ENCODE measurements around the gene AFG1L. TPM values are rescaled to one million over a fixed set of nuclear protein-coding genes. Genes with fewer than 3 reads are reported as not detected.

AFG1L gene
- 2.4 TPM for polyA plus RNA-seq (2012; ENCODE audit: insufficient read length, low read depth)

- TF ChIP-seq SIN3A (IDR thresholded peaks at IDR 0.05; ENCODE audit: borderline replicate concordance, insufficient read depth, low read length), result no peak
- peak; percentile 84 for TF ChIP-seq POLR2AphosphoS5 (IDR thresholded peaks at IDR 0.05; ENCODE audit: low read depth, low read length)
- peak; percentile 67; the same call in 1 of the 2 replicates for TF ChIP-seq TAF1 (IDR thresholded peaks at IDR 0.05; ENCODE audit: borderline replicate concordance, insufficient read depth, low read length)
- TF ChIP-seq REST (IDR thresholded peaks at IDR 0.05; ENCODE audit: insufficient read depth in 1 of 2, low read depth in 2 of 2, low read length in 2 of 2), result 0 out of 4 replicates have a peak, but pooled peaks of 1 of the 2 experiments have one; percentile 38
- TF ChIP-seq FOXP2 (optimal IDR thresholded peaks at IDR 0.05; ENCODE audit: borderline replicate concordance, extremely low read depth, extremely low read length, insufficient read depth), result peak; percentile 82
Observed at GRCh38 chr6:108294727-108295625, at the start of gene AFG1L. TSS of gene AFG1L (plus strand) at chr6:108295054. CDS start at chr6:108295080, 26 bp downstream.

DNA sequence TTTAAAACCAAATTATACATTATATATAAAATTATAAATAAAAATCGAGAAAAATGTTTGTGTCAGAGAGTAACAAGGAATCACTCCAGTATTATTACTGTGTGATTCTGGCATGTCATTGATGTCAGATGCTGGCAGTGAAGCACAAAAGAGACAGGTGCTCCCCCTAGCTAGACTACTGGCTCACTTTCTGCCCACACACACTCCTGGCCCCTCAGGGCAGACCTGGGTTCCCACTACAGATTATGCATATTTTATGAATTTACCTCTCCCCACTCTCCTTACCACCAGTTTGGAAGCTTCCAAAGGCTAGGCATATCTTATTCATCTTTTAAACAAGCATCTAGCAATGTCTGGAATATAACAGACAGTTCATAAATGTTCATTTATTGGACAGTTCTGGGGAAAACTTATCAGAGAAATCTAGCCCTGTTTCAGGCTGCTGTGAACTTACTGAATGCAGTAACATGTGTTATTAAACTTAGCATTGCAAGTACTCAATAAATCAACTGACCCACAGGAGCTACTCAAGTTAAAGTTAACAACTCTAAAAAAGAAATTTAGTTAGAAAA is 46.8 kb upstream of the AFG1L start:
- no peak for TF ChIP-seq POLR2AphosphoS5 (IDR thresholded peaks at IDR 0.05; ENCODE audit: low read depth, low read length)
- no peak for TF ChIP-seq SIN3A (IDR thresholded peaks at IDR 0.05; ENCODE audit: borderline replicate concordance, insufficient read depth, low read length)
- TF ChIP-seq REST (IDR thresholded peaks at IDR 0.05; ENCODE audit: insufficient read depth in 1 of 2, low read depth in 2 of 2, low read length in 2 of 2), result no peak
- no peak for TF ChIP-seq TAF1 (IDR thresholded peaks at IDR 0.05; ENCODE audit: borderline replicate concordance, insufficient read depth, low read length)
- TF ChIP-seq FOXP2 (optimal IDR thresholded peaks at IDR 0.05; ENCODE audit: borderline replicate concordance, extremely low read depth, extremely low read length, insufficient read depth), result no peak

DNA sequence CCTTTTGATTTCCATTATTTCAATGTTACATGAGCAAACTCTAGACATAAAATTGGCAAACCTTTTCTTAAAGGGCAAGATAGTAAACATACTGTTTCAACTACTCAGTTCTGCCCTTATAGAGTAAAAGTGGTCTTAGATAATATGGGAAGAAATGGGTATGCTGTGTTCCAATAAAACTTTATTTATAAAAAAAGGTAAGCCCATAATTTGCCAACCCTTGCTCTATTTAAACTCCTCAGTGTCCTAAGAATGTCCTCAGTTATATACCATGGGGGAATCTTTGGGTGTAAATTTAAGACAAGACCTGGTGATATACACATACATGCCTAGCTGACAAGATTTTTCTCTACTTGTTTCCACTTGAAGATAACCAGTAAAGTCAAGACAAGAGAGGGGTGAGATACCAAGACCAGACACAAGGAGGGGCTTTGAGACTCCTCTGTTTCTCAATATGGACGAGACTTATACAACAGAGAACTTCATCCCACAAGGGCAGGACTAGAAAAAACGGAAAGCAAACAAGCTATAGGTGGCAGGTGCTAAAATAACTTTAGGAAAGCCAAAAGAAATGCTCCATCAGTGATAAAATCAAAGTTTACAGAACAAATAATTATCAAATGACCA is 44.5 kb upstream of the AFG1L start:
- no peak for TF ChIP-seq FOXP2 (optimal IDR thresholded peaks at IDR 0.05; ENCODE audit: borderline replicate concordance, extremely low read depth, extremely low read length, insufficient read depth)
- no peak for TF ChIP-seq REST (IDR thresholded peaks at IDR 0.05; ENCODE audit: insufficient read depth in 1 of 2, low read depth in 2 of 2, low read length in 2 of 2)
- TF ChIP-seq TAF1 (IDR thresholded peaks at IDR 0.05; ENCODE audit: borderline replicate concordance, insufficient read depth, low read length), result no peak
- no peak for TF ChIP-seq POLR2AphosphoS5 (IDR thresholded peaks at IDR 0.05; ENCODE audit: low read depth, low read length)
- TF ChIP-seq SIN3A (IDR thresholded peaks at IDR 0.05; ENCODE audit: borderline replicate concordance, insufficient read depth, low read length), result no peak

- no peak for TF ChIP-seq POLR2AphosphoS5 (IDR thresholded peaks at IDR 0.05; ENCODE audit: low read depth, low read length)
- no peak for TF ChIP-seq SIN3A (IDR thresholded peaks at IDR 0.05; ENCODE audit: borderline replicate concordance, insufficient read depth, low read length)
- no peak for TF ChIP-seq TAF1 (IDR thresholded peaks at IDR 0.05; ENCODE audit: borderline replicate concordance, insufficient read depth, low read length)
- no peak for TF ChIP-seq FOXP2 (optimal IDR thresholded peaks at IDR 0.05; ENCODE audit: borderline replicate concordance, extremely low read depth, extremely low read length, insufficient read depth)
- TF ChIP-seq REST (IDR thresholded peaks at IDR 0.05; ENCODE audit: insufficient read depth in 1 of 2, low read depth in 2 of 2, low read length in 2 of 2), result no peak
Observed at GRCh38 chr6:108251252-108251651, 43.6 kb upstream of the AFG1L start.

Data from PFSK-1 (cell line).